ENCODE results near the gene MICOS13. TPM values are rescaled to one million over a fixed set of nuclear protein-coding genes. Genes with fewer than 3 reads are reported as not detected.

Gene MICOS13
- total and polyA plus RNA-seq, 2 donors (not counting 3 experiments of a cell fraction or from before 2014, with no cell fraction given): 55.3 to 86.1 TPM

DNA sequence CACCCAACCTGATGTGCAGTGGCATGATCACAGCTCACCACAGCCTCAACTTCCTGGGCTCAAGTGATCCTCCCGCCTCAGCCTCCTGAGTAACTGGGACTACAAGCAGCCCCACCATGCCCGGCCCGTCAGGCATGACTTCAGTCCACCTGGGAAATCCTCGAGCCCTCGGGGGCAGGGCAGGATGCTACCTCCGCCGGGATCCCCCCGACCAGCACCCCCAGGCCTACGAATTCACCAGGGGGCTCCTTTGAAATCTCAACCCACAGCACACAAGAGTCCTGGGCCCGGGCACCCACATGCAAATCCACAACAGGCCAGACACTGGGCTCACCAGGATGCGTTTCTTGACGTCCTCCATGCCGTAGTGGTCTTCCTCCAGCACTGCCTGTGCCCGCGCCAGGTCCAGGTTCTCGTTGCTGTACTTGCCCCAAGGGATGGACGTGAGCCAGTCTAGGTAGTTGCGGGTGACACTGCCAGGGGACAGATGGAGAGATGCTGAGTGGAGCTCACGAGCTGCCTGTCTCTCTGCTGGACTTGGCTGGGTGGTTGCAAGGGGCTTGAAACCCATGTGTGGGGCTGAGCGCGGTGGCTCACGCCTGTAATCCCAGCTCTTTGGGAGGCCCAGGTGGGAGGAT lies 20.3 kb upstream of the MICOS13 start:
- Histone ChIP-seq H3K36me3 (ENCODE audit: control insufficient read depth in 2 of 2, extremely low read depth in 1 of 2, insufficient read depth in 2 of 2, low read length in 2 of 2) (peaks cover 13 to 34% of the 10 kb centered on the region in 2 experiments), H3K79me2 (ENCODE audit: control insufficient read depth, insufficient read depth, low read length) (peaks cover 1% of the 10 kb centered on the region), H3K9ac (replicated peaks; ENCODE audit: extremely low read depth, insufficient read depth, low read length) (no peak overlapping the region), H2AFZ (ENCODE audit: low read depth, low read length) (no peak overlapping the region), H3K9me3 (replicated peaks; ENCODE audit: control insufficient read depth, insufficient read depth, low read length) (no peaks in the 10 kb centered on the region), H3K4me3 (replicated peaks in 1 of 3; ENCODE audit: insufficient read depth in 1 of 3, low read depth in 1 of 3, low read length in 3 of 3) (no peak overlapping the region), H4K20me1 (replicated peaks; ENCODE audit: control insufficient read depth, extremely low read depth, insufficient read depth, low read length) (no peaks in the 10 kb centered on the region), H3K27me3 (ENCODE audit: control insufficient read depth in 2 of 2, insufficient read depth in 2 of 2, low read length in 2 of 2) (no peaks in the 10 kb centered on the region), H3K4me1 (ENCODE audit: control insufficient read depth, extremely low read depth, insufficient read depth, low read length) (peaks cover 2% of the 10 kb centered on the region), H3K27ac (ENCODE audit: insufficient read depth, low read depth, low read length) (no peak overlapping the region), H3K9me1 (replicated peaks; ENCODE audit: control insufficient read depth, extremely low read depth, insufficient read depth, low read length) (no peaks in the 10 kb centered on the region), H3K4me2 (ENCODE audit: insufficient read depth, low read length) (no peak overlapping the region)
- CTCF ChIA-PET: no interaction called here
- POLR2A ChIA-PET: interaction anchor here (1.0 kb wide), 1 partner anchor 10 kb away, joined by 3 read pairs; no protein-coding TSS in a partner anchor
- FAIRE-seq: no peak
- BruUV-seq (replicated peaks): no TSS peak
- TF ChIP-seq GATA2 (IDR thresholded peaks at IDR 0.05; ENCODE audit: insufficient read depth, insufficient read length, low read depth, low read length) (no peak), POLR2AphosphoS5 (IDR thresholded peaks at IDR 0.05; ENCODE audit: insufficient read depth, low read depth, low read length) (no peak), EZH2 (IDR thresholded peaks at IDR 0.05; ENCODE audit: borderline replicate concordance, low read depth, low read length, severe bottlenecking) (no peak), FOS (IDR thresholded peaks at IDR 0.05; ENCODE audit: borderline replicate concordance, insufficient read depth, low read length) (no peak), POLR2A (IDR thresholded peaks at IDR 0.05; ENCODE audit: low read depth, low read length) (no peak), JUN (IDR thresholded peaks at IDR 0.05; ENCODE audit: borderline replicate concordance, insufficient read depth, insufficient read length, low read depth) (no peak), MYC (IDR thresholded peaks at IDR 0.05; ENCODE audit: low read depth, low read length) (no peak)
- TF ChIP-seq, protein P1, sequence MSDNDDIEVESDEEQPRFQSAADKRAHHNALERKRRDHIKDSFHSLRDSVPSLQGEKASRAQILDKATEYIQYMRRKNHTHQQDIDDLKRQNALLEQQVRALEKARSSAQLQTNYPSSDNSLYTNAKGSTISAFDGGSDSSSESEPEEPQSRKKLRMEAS (IDR thresholded peaks at IDR 0.05; ENCODE audit: insufficient read depth, insufficient read length): no peak
- TF ChIP-seq, protein P2, sequence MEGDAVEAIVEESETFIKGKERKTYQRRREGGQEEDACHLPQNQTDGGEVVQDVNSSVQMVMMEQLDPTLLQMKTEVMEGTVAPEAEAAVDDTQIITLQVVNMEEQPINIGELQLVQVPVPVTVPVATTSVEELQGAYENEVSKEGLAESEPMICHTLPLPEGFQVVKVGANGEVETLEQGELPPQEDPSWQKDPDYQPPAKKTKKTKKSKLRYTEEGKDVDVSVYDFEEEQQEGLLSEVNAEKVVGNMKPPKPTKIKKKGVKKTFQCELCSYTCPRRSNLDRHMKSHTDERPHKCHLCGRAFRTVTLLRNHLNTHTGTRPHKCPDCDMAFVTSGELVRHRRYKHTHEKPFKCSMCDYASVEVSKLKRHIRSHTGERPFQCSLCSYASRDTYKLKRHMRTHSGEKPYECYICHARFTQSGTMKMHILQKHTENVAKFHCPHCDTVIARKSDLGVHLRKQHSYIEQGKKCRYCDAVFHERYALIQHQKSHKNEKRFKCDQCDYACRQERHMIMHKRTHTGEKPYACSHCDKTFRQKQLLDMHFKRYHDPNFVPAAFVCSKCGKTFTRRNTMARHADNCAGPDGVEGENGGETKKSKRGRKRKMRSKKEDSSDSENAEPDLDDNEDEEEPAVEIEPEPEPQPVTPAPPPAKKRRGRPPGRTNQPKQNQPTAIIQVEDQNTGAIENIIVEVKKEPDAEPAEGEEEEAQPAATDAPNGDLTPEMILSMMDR (IDR thresholded peaks at IDR 0.05; ENCODE audit: extremely low read depth in 1 of 2, insufficient read depth in 1 of 2, low read depth in 1 of 2, low read length in 2 of 2): no peak
- intact Hi-C loops (cut with micrococcal nuclease): no loop called here
- DNase-seq (ENCODE audit: low read depth, low spot score): no peak
- dilution Hi-C loops (cut with MboI; ENCODE audit: extremely low pct_ligation_motif_present, low sequenced_read_pairs): no loop called here
